Stimulated activated CD4-positive, alpha-beta T cell treated with anti-CD3 and anti-CD28 coated beads, Interleukin-4, amount 100 ng/mL, for 1 hour (primary cell): Measurements from ENCODE around the gene MAP2.

Experiments
- DNase-seq: peaks from one replicate; pipeline ENCODE4 v3.0.0-alpha.2; 2020

The MAP2 gene

DNA sequence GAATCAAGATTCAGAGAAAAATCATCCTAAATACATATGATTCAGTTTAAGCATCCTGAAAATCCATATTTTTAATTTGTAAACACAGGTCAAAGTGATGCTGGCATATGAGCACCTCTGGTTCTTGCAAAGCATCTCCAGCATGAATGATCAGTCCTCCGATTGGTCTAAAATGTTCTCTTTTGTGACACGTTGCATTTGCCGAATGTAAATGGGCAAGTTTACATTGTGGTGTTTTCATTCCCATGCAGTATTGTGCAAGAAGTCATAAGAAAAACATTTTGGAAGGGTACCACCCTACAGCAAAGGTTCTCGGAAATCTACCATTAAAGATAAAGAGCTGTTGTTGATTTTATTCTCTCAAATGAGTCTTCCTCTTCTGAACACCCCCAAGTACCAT lies 239.8 kb downstream of the MAP2 start:
- DNase-seq, result no peak

- DNase-seq, result no peak
Measured at GRCh38 chr2:209666296-209666695, 242.4 kb downstream of the MAP2 start.

DNA sequence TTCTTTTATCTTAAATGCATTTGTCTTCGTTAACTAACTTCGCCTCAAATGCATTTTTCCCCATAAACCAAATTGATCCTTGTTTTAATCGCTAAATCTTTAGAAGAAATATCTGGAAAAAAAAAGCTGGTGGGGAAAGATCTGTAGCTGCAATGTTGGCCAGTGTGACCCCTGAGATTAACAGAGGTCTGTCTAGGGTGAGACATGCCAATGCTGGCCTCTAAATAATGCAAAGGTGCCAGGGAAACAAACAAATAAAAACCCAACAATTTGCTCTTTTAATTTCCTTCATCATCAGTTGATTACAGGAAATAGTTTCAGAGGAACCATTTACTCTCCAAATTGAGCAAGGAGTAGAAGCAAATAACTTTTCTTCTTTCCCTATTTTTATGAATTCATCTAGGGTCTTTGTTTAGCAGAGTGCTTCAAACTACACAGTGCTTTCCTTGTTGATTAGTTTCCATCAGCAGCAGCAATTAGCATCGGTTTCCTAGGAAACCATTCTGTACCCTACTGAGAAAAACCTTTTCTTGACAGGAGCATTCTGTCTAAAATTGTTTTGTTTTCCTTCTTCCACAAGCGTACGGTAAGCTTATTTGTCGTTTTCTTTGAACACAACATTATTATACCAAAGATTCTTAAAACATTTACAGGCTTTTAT lies 247.3 kb downstream of the MAP2 start:
- DNase-seq, result no peak

DNA sequence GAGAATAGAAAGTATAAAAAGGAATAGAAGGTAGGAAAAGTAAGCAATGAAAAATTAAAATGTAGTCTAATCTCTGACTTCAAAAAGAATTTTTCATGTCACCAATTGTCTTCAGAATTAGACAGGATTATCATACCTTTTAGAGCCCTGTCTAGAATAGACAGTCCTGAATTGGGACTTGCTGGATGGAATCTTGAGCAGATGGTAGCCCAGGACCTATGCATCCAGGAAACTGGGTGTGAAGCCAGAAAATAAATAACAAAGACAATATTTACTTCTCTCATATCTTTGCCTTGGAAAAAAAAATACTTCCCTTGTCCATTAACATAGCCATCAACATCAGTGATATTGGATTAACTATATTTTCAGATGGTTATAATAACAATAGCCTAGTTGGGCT lies 250.0 kb downstream of the MAP2 start:
- no peak for DNase-seq

DNA sequence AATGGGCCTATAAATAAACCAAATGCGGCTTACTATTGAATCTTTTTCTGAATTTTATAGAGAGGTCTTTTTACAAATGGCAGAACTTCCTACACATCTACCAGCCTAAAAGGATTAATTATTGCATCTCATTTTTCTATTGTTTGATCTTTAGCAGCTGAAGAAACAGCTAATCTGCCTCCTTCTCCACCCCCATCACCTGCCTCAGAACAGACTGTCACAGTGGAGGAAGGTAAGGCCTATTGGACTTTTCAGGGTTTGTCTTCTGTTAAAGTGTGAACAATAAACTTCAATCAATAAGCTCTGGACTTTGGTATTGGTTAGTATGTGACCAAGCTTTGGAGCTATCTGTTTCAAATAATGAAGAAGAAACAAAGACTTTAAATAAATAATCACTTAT lies 256.7 kb downstream of the MAP2 start:
- DNase-seq, result no peak

DNA sequence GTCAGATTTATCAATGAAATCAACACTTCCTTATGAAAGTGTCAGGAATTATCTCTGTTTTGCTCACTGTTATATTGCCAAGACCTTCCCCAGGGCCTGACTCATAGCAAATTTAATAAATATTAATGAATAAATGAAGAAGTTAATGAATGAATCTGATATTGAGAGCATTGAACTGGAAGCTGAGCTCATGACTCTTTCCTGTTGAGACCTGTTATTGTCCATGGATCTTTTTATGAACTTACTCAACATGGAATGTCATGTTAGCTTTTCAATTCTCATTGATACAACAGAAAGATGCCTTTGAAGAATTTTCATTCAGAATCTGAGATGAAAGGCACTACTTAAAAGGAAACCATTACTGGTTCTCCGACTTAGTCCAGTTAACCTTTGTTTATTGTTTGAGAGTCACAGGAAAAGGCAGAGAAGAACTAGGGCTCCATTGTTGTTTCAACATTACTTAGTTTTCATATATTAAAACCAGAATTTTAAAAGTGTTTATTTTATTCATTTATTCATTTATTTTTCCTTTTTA lies 257.4 kb downstream of the MAP2 start:
- no peak for DNase-seq

GRCh38 chr2:209682646-209683045 lies 258.8 kb downstream of the MAP2 start:
- DNase-seq, result no peak

DNA sequence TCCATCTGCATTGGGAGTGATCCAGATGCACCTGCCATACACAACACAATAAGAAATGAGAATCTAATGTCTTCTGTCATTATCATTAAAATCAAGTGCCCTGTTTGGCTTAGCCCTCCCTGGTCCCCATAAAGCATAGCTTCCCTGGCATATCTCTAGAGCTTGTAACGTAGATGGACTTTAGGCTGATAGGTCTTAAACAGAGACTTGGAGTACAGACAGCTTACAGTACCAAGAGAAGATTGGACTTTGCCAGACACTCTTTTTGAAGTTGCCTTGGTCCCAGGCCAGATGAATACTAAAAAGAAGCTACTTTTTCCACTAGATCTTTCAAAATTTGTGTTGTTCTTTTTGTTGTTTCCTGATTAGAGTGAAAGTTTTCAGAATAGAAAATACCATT lies 261.5 kb downstream of the MAP2 start:
- DNase-seq, result no peak

GRCh38 chr2:209685963-209686362 lies 262.1 kb downstream of the MAP2 start:
- no peak for DNase-seq

GRCh38 chr2:209686448-209686847 lies 262.6 kb downstream of the MAP2 start:
- no peak for DNase-seq

DNA sequence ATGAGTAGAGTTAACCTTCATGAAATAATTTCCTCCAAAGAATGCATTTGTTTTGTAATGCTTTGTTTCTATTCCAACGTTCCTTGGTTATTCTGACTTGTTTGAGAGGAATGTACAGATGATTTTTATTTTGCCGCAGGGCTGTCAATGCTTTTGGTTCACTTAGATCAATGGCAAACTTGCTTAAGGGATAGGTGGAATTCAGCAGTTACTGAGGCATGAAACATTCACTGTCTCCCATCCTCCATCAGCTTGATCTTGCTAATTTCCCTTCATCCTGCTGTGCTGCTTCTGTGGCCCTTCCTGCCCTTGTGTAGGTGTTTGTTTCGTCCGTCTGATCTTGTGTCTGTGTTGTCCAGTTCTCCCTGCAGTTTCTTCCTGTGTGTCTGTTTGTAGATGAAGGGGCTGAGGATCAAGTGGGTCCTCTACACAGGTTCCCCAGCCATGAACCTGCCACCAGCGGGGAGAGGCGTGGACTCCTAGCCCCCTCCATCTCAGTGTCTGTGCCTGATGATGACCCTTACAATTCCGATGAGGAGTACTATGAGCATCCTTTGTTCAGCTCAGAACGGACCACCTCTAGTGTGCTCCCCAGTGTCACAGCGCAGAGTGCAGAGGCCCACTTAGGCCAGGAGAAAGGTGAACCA lies 263.6 kb downstream of the MAP2 start:
- no peak for DNase-seq

GRCh38 chr2:209688385-209688784 lies 264.5 kb downstream of the MAP2 start:
- DNase-seq, result no peak

GRCh38 chr2:209690029-209690754 lies 266.3 kb downstream of the MAP2 start:
- no peak for DNase-seq

DNA sequence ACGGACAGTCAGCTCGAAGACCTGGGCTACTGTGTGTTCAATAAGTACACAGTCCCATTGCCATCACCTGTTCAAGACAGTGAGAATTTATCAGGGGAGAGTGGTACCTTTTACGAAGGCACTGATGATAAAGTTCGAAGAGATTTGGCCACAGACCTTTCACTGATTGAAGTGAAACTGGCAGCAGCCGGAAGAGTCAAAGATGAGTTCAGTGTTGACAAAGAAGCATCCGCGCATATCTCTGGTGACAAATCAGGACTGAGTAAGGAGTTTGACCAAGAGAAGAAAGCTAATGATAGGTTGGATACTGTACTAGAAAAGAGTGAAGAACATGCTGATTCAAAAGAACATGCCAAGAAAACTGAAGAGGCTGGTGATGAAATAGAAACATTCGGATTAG lies 270.9 kb downstream of the MAP2 start:
- no peak for DNase-seq

GRCh38 chr2:209696836-209697711 lies 273.2 kb downstream of the MAP2 start:
- no peak for DNase-seq

DNA sequence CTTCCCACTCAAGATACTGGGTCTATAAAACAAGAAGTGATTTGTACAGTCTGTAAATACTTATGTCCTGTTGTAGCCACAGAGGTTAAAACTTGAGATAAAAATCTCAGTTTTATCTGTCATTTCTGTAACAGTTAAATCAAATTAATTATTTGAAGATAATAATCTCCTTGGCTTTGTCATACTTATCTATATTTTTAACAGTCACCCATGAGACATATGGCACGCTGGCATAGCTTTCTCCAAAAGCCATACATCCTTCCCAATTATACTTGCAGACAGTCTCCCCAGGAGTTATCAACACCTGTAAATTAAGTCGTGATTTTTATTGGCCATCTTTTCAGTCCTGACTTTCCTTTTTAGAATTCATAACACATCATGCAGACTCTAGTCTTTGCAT lies 278.9 kb downstream of the MAP2 start:
- DNase-seq, result no peak

DNA sequence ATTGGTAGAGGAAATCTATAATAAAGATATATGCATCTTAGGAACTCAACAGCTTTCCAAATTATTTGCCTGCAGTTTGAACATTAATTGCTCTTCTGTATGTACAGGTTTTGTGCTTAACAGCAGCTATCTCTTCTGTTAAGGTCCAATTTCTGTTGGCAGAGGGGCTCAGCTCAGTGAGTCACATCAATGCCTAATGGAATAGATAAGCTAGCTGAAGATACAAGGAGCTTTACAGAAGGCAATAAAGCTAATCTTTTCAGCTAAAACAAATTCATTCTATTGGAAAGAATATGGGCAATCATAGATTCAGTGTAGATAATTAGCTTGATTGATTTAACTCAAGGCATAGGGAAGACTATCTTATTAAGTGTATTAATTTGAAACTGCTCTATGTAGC lies 289.4 kb downstream of the MAP2 start:
- no peak for DNase-seq

GRCh38 chr2:209719034-209719433 lies 295.2 kb downstream of the MAP2 start:
- DNase-seq, result no peak

DNA sequence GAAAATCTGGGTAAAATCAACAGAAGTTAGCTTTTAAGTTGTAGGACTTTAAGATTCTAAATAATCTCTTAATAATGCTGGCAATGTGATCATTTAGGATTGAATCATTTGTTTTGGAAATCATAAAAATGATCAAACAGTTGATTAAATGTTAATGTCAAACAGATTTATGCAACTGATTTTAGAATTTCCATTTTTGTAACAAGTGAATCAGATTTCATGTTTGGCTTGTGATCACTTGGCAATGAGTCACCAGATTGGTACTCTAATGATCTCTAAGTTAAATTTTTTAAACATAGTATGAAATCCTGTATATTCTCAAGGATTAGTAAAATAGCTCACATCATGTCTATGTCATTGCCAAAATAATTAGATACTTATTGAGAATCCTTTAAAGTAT lies 297.6 kb downstream of the MAP2 start:
- no peak for DNase-seq

DNA sequence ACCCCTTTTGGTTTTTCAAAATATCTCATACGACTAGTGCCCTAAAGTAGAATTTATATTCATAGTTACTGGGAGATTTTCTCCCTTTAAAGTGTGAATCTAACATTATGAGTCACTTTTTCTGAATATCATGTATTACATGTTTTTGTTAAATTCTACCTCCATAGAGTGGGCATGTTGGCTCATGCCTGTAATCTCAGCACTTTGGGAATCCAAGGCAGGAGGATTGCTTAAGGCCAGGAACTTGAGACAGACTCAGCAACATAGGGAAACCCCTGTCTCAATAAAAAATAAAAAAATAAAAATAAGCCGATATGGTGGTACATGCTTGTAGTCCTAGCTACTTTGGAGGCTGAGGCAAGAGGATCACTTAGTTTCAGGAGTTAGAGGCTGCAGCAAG lies 302.5 kb downstream of the MAP2 start:
- no peak for DNase-seq

DNA sequence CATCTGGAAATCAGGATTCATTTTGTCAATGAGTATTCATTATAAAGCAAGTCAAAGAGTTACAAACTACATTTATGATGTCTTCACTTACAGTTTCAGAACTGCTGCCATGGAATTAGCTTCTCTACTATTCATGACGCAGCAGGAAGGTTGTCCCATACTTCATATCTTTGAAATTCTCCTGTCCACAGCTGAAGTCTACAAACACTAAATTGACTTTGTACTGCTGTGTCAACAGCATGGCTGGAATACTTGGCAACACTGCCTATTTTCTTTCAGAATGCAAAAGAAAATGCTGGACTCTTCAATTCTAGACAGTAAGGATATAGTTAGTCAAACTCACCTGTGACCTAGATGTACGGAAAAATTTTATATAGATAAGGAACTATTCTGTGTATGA lies 303.2 kb downstream of the MAP2 start:
- DNase-seq, result no peak

DNA sequence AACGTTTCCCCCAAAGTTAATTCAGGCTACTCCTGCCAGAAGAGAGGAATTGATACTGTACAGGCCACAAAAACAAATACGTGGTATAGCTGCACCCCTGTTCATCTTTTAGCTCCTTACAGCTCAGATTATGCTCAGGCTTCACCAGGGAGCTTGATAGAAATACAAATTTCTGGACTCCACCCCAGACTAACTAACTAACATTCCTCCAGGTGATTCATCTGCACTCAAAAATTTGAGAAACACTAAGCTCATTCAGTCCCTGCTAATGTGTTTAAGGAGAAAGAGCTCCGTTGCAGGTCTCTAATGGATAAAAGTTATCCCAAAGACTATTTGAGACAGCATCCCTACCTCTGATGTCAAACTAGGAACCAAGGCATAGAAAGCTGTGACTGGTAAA lies 311.0 kb downstream of the MAP2 start:
- no peak for DNase-seq

DNA sequence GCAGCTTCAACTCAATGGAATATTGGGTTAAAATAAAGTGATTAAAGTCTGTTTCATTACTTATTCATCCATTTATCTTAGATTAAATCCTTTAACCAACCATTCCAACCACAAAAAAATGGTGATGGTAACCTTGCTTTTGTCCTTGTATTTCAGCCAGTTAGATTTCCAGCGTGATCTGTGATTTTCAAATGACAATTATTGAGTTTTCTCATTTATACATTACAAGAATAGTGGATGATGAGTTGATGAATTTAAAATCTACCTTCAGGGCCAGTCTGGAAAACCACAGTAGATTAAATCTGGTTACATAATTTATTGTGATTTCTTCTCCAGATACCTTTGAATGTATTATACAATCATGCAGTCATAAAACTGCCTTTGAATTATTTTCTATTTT lies 318.1 kb downstream of the MAP2 start:
- DNase-seq, result no peak
